ENCODE results near the gene SPOUT1.

Gene SPOUT1

GRCh38 chr9:128870128-128870940 lies 40.7 kb upstream of the SPOUT1 start:
- TF ChIP-seq CTCF (IDR thresholded peaks at IDR 0.05; ENCODE audit: borderline replicate concordance, extremely low read depth, low read length, poor library complexity, severe bottlenecking) = no peak
- H3K9ac ChIP-seq (ENCODE audit: low read depth, low read length) = no peak overlapping the region
- H3K9me3 ChIP-seq (ENCODE audit: insufficient read depth, low read length, severe bottlenecking) = no peaks in the 10 kb centered on the region
- no peaks in the 10 kb centered on the region for H3K36me3 ChIP-seq (ENCODE audit: insufficient read depth, low read length)
- no peak overlapping the region for H3K4me3 ChIP-seq (ENCODE audit: low read depth in 1 of 2, low read length in 2 of 2)
- no peaks in the 10 kb centered on the region for H3K4me1 ChIP-seq (ENCODE audit: insufficient read depth, low read length)
- DNase-seq (no peak), ATAC-seq (ENCODE audit: insufficient read depth, low read depth) (no peak)
- H3K4me2 ChIP-seq (ENCODE audit: insufficient read depth, low read length) = no peak overlapping the region
- no peaks in the 10 kb centered on the region for H4K20me1 ChIP-seq (ENCODE audit: insufficient read depth, low read length)
- H3K27ac ChIP-seq (ENCODE audit: low read length) = no peak overlapping the region
- H3K79me2 ChIP-seq (ENCODE audit: insufficient read depth, low read length) = no peaks in the 10 kb centered on the region
- H2AFZ ChIP-seq (ENCODE audit: low read depth, low read length) = no peak overlapping the region
- H3K27me3 ChIP-seq (ENCODE audit: insufficient read depth, low read length, poor library complexity) = no peaks in the 10 kb centered on the region

- no peaks in the 10 kb centered on the region for H3K79me2 ChIP-seq (ENCODE audit: insufficient read depth, low read length)
- no peak overlapping the region for H3K27ac ChIP-seq (ENCODE audit: low read length)
- H3K9ac ChIP-seq (ENCODE audit: low read depth, low read length) = no peak overlapping the region
- ATAC-seq (ENCODE audit: insufficient read depth, low read depth) (peak; percentile 93), DNase-seq (peak; percentile 79)
- H3K27me3 ChIP-seq (ENCODE audit: insufficient read depth, low read length, poor library complexity) = no peaks in the 10 kb centered on the region
- H3K9me3 ChIP-seq (ENCODE audit: insufficient read depth, low read length, severe bottlenecking) = no peaks in the 10 kb centered on the region
- H2AFZ ChIP-seq (ENCODE audit: low read depth, low read length) = peak overlapping the region; percentile 52; the same call in 1 of the 2 replicates
- 0 out of 2 replicates have a peak, but pooled peaks cover 2% of the 10 kb centered on the region for H3K4me1 ChIP-seq (ENCODE audit: insufficient read depth, low read length)
- no peak overlapping the region for H3K4me3 ChIP-seq (ENCODE audit: low read depth in 1 of 2, low read length in 2 of 2)
- no peak for TF ChIP-seq EZH2 (IDR thresholded peaks at IDR 0.05; ENCODE audit: borderline replicate concordance, low read depth, low read length, severe bottlenecking)
- peak; percentile 90 for TF ChIP-seq CTCF (IDR thresholded peaks at IDR 0.05; ENCODE audit: borderline replicate concordance, extremely low read depth, low read length, poor library complexity, severe bottlenecking)
- no peaks in the 10 kb centered on the region for H3K36me3 ChIP-seq (ENCODE audit: insufficient read depth, low read length)
- no peak overlapping the region for H3K4me2 ChIP-seq (ENCODE audit: insufficient read depth, low read length)
- no peaks in the 10 kb centered on the region for H4K20me1 ChIP-seq (ENCODE audit: insufficient read depth, low read length)
Observed at GRCh38 chr9:128863647-128864046, 34.1 kb upstream of the SPOUT1 start.

- no peak for TF ChIP-seq EZH2 (IDR thresholded peaks at IDR 0.05; ENCODE audit: borderline replicate concordance, low read depth, low read length, severe bottlenecking)
- no peak for TF ChIP-seq CTCF (IDR thresholded peaks at IDR 0.05; ENCODE audit: borderline replicate concordance, extremely low read depth, low read length, poor library complexity, severe bottlenecking)
- Histone ChIP-seq H3K9me3 (ENCODE audit: insufficient read depth, low read length, severe bottlenecking) (no peaks in the 10 kb centered on the region), H3K4me2 (ENCODE audit: insufficient read depth, low read length) (no peak overlapping the region), H3K27me3 (ENCODE audit: insufficient read depth, low read length, poor library complexity) (no peaks in the 10 kb centered on the region), H3K79me2 (ENCODE audit: insufficient read depth, low read length) (no peaks in the 10 kb centered on the region), H3K36me3 (ENCODE audit: insufficient read depth, low read length) (no peaks in the 10 kb centered on the region), H4K20me1 (ENCODE audit: insufficient read depth, low read length) (no peaks in the 10 kb centered on the region), H3K9ac (ENCODE audit: low read depth, low read length) (no peak overlapping the region), H3K4me3 (ENCODE audit: low read depth in 1 of 2, low read length in 2 of 2) (no peak overlapping the region), H3K4me1 (ENCODE audit: insufficient read depth, low read length) (0 out of 2 replicates have a peak, but pooled peaks cover 2% of the 10 kb centered on the region), H2AFZ (ENCODE audit: low read depth, low read length) (no peak overlapping the region), H3K27ac (ENCODE audit: low read length) (no peak overlapping the region)
- ATAC-seq (ENCODE audit: insufficient read depth, low read depth) (no peak), DNase-seq (no peak)
Observed at GRCh38 chr9:128862401-128862851, 32.8 kb upstream of the SPOUT1 start.

Data from DND-41 (cell line).